Measurements from ENCODE around the gene WBP11. TPM values are rescaled to one million over a fixed set of nuclear protein-coding genes. Genes with fewer than 3 reads are reported as not detected.

The WBP11 gene
- total RNA-seq, 1 experiment from 2014 or later: 75.9 TPM

GRCh38 chr12:14777271-14777670, 26.0 kb downstream of the WBP11 start:
- H3K4me3 Mint-ChIP-seq (ENCODE audit: low read depth, unreplicated experiment): peak overlapping the region; percentile 98
- CTCF ChIA-PET: interaction anchor here (0.8 kb wide), 1 partner anchor 26 kb away, joined by 4 read pairs; the partner anchor contains the start of genes C12orf60 and WBP11
- H3K27me3 Mint-ChIP-seq (ENCODE audit: unreplicated experiment): no peaks in the 10 kb centered on the region
- H3K36me3 Mint-ChIP-seq (ENCODE audit: insufficient read depth, unreplicated experiment): peaks cover 37% of the 10 kb centered on the region
- peak overlapping the region; percentile 52 for H3K27ac Mint-ChIP-seq (ENCODE audit: unreplicated experiment)
- peaks cover 35% of the 10 kb centered on the region for H3K4me1 Mint-ChIP-seq (ENCODE audit: low read depth, unreplicated experiment)
- no TSS peak for BruUV-seq (replicated peaks)
- no peaks in the 10 kb centered on the region for H3K9me3 Mint-ChIP-seq (ENCODE audit: low read depth, unreplicated experiment)
- TF ChIP-seq CTCF (IDR thresholded peaks at IDR 0.05; ENCODE audit: unreplicated experiment): no peak
- peak; percentile 46 for DNase-seq
- intact Hi-C loops (cut with micrococcal nuclease; ENCODE audit: unreplicated experiment): no loop called here

- CTCF ChIA-PET: no interaction called here
- no peaks in the 10 kb centered on the region for H3K27me3 Mint-ChIP-seq (ENCODE audit: unreplicated experiment)
- intact Hi-C loops (cut with micrococcal nuclease; ENCODE audit: unreplicated experiment): no loop called here
- H3K36me3 Mint-ChIP-seq (ENCODE audit: insufficient read depth, unreplicated experiment): peaks cover 46% of the 10 kb centered on the region
- H3K27ac Mint-ChIP-seq (ENCODE audit: unreplicated experiment): peak overlapping the region; percentile 89
- BruUV-seq (replicated peaks): no TSS peak
- no peaks in the 10 kb centered on the region for H3K9me3 Mint-ChIP-seq (ENCODE audit: low read depth, unreplicated experiment)
- no peak for TF ChIP-seq CTCF (IDR thresholded peaks at IDR 0.05; ENCODE audit: unreplicated experiment)
- H3K4me1 Mint-ChIP-seq (ENCODE audit: low read depth, unreplicated experiment): peaks cover 43% of the 10 kb centered on the region
- peak overlapping the region; percentile 98 for H3K4me3 Mint-ChIP-seq (ENCODE audit: low read depth, unreplicated experiment)
- no peak for DNase-seq
These were observed 26.9 kb downstream of the WBP11 start for GRCh38 chr12:14776236-14776961.

GRCh38 chr12:14775636-14775980, 27.7 kb downstream of the WBP11 start:
- BruUV-seq (replicated peaks): no TSS peak
- peak overlapping the region; percentile 89 for H3K27ac Mint-ChIP-seq (ENCODE audit: unreplicated experiment)
- intact Hi-C loops (cut with micrococcal nuclease; ENCODE audit: unreplicated experiment): no loop called here
- CTCF ChIA-PET: interaction anchor here (1.7 kb wide), 1 partner anchor 28 kb away, joined by 5 read pairs; the partner anchor contains the start of genes C12orf60 and WBP11
- no peak for DNase-seq
- H3K4me1 Mint-ChIP-seq (ENCODE audit: low read depth, unreplicated experiment): peaks cover 43% of the 10 kb centered on the region
- H3K9me3 Mint-ChIP-seq (ENCODE audit: low read depth, unreplicated experiment): no peaks in the 10 kb centered on the region
- TF ChIP-seq CTCF (IDR thresholded peaks at IDR 0.05; ENCODE audit: unreplicated experiment): no peak
- peak overlapping the region; percentile 98 for H3K4me3 Mint-ChIP-seq (ENCODE audit: low read depth, unreplicated experiment)
- no peaks in the 10 kb centered on the region for H3K27me3 Mint-ChIP-seq (ENCODE audit: unreplicated experiment)
- peaks cover 54% of the 10 kb centered on the region for H3K36me3 Mint-ChIP-seq (ENCODE audit: insufficient read depth, unreplicated experiment)

GRCh38 chr12:14774906-14775635, 28.2 kb downstream of the WBP11 start:
- H3K36me3 Mint-ChIP-seq (ENCODE audit: insufficient read depth, unreplicated experiment): peaks cover 59% of the 10 kb centered on the region
- CTCF ChIA-PET: interaction anchor here (1.0 to 1.7 kb wide), 2 partner anchors 29 to 31 kb away, joined by 5 to 6 read pairs; partner anchors contain the start of genes C12orf60 and WBP11
- DNase-seq: peak; percentile 50
- no peaks in the 10 kb centered on the region for H3K27me3 Mint-ChIP-seq (ENCODE audit: unreplicated experiment)
- TF ChIP-seq CTCF (IDR thresholded peaks at IDR 0.05; ENCODE audit: unreplicated experiment): no peak
- intact Hi-C loops (cut with micrococcal nuclease; ENCODE audit: unreplicated experiment): no loop called here
- BruUV-seq (replicated peaks): no TSS peak
- peak overlapping the region; percentile 98 for H3K4me3 Mint-ChIP-seq (ENCODE audit: low read depth, unreplicated experiment)
- no peaks in the 10 kb centered on the region for H3K9me3 Mint-ChIP-seq (ENCODE audit: low read depth, unreplicated experiment)
- peak overlapping the region; percentile 89 for H3K27ac Mint-ChIP-seq (ENCODE audit: unreplicated experiment)
- H3K4me1 Mint-ChIP-seq (ENCODE audit: low read depth, unreplicated experiment): peaks cover 43% of the 10 kb centered on the region

Data from Calu3 (cell line).